Hematopoietic multipotent progenitor cell treated with erythropoietin and hydrocortisone succinate and interleukin-3 and kit ligand, for 8 days (in vitro differentiated cells): ENCODE results near the gene MNX1.
A peak's percentile ranks its signal among the peaks of the same experiment; 100 is the strongest.

Source experiments
- DNase-seq: peaks from one replicate; pipeline ENCODE4 v3.0.0-alpha.2; 2015

The MNX1 gene

GRCh38 chr7:157010588-157011332 is at the start of gene MNX1:
TSS of gene MNX1 (minus strand) at chr7:157010663. CDS start at chr7:157010350, 313 bp downstream.
- DNase-seq, result peak; percentile 42

DNA sequence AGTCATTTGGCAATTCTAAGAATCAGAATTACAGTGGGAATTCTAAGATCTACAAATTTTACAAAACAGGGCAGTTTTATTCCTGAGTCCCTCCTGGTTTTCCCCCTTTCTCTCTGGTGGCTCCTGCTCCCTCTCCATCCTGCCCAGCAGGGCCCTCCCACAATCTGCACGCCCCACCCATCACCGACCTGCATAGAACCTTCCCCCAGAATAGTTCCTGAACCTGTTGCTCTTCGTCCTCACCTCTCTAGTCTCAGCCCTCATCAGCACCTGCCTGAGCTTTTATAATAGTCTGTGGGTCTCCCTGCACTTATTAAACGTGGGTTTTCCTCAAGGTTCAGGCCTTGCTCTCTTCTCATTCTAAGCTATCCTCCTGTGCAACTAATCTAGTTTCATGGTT is 49.1 kb upstream of the MNX1 start:
- no peak for DNase-seq

DNA sequence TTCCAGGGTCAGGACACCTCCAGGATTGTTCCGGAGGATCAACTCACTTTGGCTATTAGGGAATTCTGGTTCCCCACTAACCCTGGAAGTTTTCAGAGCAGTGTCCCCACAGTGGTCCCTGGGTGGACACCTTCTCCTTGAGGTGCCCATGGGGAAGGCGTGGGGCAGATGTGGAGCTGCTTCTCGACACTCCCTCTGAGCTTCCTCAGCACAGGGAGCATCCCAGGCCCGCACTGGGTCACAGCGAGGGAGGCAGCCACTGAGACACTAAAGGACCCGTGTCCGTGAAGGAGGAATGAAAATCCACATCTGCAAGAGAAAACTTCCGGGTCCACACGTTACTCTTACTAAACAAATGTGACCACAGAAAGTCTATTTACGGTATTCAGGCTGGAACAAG is 48.2 kb upstream of the MNX1 start:
- no peak for DNase-seq

- DNase-seq, result no peak
These were observed 47.6 kb upstream of the MNX1 start for GRCh38 chr7:157058068-157058467.

GRCh38 chr7:157056957-157057902 is 46.8 kb upstream of the MNX1 start:
- no peak for DNase-seq

DNA sequence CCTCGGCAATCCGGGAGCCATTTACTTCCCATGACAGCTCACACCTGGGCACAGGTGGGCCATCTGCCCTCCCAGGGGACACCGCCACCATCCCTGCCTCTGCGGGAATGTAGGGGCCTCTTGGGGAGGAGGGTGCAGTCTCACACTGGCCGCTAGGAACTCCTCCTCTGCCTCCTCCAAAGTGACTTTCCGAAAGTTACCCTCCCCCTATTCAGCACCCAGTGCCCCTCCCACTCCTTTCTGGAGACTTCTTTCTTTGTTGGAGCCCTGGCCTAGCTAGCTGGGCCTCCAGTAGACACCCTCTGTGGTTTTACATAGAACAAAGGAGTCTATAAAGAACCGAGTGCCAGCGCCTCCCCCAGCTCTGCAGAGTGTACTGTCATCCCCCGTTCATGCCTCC is 45.8 kb upstream of the MNX1 start:
- DNase-seq, result no peak

GRCh38 chr7:157054927-157055326 is 44.5 kb upstream of the MNX1 start:
- DNase-seq, result no peak

- DNase-seq, result no peak
These were observed 42.7 kb upstream of the MNX1 start for GRCh38 chr7:157053118-157053517.

DNA sequence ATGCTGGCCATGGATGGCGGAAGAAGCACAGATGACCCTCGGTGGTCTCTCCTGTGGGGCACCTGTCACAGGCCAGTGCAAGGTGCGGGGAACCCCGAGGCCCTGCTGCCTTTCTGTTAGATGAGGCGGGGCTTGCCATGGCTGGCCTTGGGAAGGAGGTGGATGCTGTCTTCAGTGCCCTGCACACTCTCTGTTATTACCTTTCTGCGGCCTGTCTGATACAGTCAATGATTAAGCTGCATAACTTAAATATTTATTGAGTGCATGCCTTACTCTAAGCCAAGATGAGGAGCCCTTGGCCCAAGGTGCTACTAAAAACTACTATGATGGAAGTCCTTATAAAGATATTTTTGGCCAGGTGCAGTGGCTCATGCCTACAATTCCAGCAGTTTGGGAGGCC is 36.7 kb upstream of the MNX1 start:
- DNase-seq, result no peak

DNA sequence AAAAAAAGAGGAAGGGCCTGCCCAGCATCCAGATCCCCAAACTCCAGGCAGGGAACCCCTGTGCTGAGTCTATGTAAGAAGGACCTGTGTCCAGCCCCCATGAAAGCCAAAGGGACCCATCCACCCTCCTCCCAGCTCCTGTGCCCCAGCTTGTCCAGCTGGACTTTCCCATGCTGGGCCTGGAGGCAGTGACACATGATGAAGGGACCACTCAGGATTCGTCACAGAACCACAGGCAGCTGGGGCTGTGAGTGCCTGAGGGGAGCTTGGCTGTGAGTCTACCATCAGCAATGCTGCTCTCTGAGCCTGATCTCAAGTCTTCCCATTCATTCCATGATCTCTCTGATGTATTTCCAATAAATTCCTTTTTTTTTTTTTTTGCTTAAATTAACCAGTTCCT is 36.2 kb upstream of the MNX1 start:
- no peak for DNase-seq

DNA sequence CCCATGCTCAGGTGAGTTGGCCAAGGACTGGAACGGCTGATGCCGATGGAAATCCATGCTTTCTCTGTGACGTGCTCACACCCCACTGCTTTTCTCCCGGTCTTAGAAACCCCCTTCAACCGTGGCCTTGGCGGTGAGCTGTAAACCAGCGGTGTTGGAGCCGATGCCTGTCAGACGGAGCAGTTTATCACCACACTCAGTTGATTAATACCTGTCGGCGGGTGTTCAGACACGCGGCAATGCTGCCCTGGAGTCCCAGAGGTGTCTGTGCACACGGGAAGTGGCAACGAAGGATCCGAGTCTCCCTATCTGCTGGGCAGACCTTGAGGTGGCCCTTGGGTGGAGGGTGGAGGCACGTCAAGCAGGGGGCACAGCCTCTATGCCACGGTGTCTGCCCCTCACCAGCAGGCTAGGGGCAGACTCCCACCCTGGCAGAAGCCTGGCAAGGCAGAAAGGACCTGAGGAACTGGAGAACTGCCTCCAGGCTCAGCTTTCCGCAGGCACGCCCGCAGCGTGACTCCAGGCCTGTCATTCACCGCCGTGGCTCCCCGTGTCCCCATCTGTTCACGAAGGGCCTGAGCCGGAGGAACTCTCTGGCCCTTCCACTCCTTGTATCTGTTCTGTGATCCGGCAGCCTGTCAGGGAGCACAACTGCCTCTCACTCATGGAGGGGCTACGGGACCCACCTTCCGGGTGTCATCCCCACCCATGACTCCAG is 34.6 kb upstream of the MNX1 start:
- DNase-seq, result no peak

- no peak for DNase-seq
These were observed 33.8 kb upstream of the MNX1 start for GRCh38 chr7:157044147-157044687.

DNA sequence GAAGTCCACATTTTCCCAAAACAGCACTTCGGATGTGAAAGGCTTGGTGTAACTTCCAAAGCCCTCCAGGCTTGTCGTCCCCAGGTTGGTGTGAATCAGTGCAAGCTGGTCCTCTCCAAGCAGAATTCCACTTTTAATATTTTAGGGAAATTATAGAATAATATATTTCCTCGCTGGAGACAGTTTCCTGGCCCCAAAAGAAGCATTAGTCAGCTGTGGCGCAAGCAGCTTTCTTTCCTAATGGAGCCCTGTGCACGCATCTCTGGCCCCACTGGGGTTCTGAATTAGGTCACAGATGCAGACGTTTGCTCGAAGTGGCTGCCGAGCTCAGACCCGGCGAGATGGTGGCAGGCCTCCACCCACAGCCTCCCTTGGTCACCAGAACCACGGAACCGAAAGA is 33.3 kb upstream of the MNX1 start:
- DNase-seq, result no peak

DNA sequence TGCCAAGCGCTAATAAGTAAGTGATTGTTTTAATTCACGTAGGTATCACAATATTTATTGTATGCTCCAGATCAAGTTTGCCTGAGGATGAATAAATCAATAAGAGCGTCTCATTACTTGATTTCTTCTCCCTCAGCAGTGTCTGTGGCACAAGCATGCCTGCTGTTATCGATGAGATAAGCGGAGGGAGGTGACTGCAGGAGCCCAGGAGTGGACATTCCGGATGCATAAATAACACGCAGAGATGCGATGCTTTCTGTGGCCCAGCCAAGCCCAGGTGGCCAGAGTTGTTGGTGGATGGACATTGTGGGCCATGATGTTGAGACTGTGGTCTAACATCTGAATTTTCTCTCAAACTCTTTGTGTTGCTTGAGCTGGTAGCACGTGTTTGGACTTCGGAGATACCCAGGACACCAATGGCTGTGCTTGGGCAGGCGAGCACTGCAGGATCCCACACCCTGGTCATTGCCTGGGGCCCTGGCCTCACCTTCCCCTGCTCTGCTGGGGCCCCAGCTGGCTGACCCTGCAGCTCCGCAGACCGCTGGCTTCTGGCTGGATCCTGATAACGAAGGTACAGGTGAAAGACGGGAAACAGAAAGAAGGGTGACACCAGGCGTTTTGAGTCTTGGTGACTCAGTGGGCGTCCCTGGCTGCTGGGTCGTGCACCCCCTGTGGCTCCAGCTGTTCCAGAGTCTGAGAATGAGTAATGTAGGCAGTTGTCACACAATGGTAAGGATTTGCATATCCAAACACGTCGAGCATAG is 31.2 kb upstream of the MNX1 start:
- no peak for DNase-seq

DNA sequence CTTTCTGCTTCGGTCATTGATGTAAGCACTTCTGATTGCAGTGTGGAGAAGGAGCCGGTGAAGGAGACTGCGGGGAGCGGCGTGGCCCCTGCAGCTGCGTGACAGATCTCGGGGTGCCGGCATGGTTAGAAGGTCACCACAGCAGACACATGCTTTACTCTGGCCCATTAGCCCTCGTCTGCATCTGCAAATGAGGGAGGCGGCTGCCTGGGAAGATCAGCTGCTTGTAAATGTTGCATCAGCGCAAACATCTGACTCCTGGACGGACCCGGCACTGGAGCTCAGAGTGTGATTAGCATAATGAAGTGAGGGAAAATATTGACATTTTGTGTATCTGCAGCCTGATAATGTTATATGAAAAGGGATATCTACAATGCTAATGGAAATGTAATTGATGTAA is 30.5 kb upstream of the MNX1 start:
- no peak for DNase-seq

DNA sequence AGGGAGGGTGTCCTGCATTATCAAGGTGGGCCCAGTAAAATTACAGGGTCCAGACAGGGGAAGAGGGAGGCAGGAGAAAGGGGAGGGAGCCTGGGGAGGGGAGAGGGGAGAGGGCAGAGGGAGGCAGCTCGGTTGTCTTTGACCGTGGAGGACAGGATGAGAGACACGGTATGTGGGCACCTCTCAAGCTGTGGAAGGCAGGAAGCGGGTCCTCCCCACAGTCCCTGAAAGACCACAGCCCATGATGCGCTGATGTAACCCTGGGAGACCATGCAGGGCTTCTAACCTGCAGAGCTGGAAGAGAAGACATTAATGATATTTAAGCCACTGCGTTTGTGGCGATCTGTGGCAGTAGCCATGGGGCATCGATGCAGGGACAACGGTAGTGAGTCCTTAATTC is 27.2 kb upstream of the MNX1 start:
- DNase-seq, result no peak

- DNase-seq, result no peak
These were observed 26.6 kb upstream of the MNX1 start for GRCh38 chr7:157037028-157037427.

DNA sequence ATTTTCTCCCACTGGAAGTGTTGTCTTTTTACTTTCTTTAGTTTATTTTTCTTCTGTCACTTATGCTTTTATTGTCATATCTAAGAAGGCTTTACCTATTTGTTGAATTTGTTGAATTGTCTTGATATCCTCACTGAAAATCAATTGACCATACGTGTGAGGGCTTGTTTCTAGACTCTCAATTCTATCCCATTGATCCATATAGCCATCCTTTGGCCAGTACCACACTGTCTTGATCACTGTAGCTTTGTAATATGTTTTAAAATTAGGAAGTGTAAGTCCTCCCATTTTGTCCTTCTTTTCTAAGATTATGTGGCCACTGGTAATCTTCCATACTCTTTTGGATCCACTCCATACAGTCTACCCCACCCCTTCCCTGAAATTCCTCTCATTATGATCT is 25.5 kb upstream of the MNX1 start:
- no peak for DNase-seq

- no peak for DNase-seq
These were observed 24.8 kb upstream of the MNX1 start for GRCh38 chr7:157035302-157035701.

- DNase-seq, result no peak
These were observed 23.3 kb upstream of the MNX1 start for GRCh38 chr7:157033483-157034473.
